Cardiac fibroblast (primary cell): ENCODE measurements around the gene DICER1.
A peak's percentile ranks its signal among the peaks of the same experiment; 100 is the strongest.

Source experiments
- DNase-seq, 2 donors: peaks; one replicate each; pipeline versions ENCODE4 v3.0.0 to v3.0.0-alpha.2; 2010; ENCODE audit warnings: low read depth in 2 of 2
- H3K4me3 ChIP-seq, 2 donors: replicated peaks in 1 of 2; 1 replicate in 1 of 2; 2 replicates in 1 of 2; pipeline ENCODE4 v1.5.1; 2011; ENCODE audit warnings: low read depth in 2 of 2, low read length in 2 of 2, mild to moderate bottlenecking in 2 of 2, moderate library complexity in 1 of 2
- CTCF ChIP-seq: IDR thresholded peaks from one replicate; pipeline ENCODE4 v1.5.1; 2011; ENCODE audit warnings: low read depth, mild to moderate bottlenecking, low read length, inconsistent platforms

Gene DICER1

DNA sequence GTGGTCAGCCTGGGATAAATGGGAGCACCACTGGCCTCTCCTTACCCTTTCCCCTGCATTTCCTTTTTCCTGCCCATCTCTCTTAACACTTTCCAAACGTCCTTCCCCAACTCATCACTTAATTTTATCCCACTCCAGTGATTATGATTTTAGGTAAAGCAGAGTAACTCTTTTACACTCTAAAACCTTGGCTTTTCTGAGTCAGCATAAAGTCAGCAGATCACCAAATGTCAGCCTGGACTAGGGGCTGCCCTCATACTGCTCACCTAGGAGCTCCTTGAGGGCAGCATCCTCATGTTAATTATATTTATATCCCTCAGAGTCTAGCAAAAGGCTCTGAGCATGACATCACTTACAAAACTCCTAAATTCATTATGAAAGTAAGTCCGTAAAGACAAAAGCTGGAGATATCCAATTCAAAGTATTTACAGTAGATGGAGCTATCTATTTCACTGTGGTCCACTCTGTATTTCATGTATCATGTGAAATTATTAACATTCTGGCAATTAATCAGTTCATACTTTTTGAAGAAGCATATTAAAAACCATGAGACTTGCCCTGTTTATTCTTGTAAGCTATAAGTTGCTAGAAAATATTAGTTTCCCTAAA is 17.0 kb upstream of the DICER1 start:
- H3K4me3 ChIP-seq = no peak overlapping the region
- TF ChIP-seq CTCF = peak; percentile 20
- DNase-seq = peak; percentile 49 to 60

GRCh38 chr14:95173518-95173917 is 16.2 kb upstream of the DICER1 start:
- TF ChIP-seq CTCF = no peak
- no peak for DNase-seq
- no peak overlapping the region for H3K4me3 ChIP-seq

GRCh38 chr14:95167177-95167576 is 9.8 kb upstream of the DICER1 start:
- H3K4me3 ChIP-seq = no peak overlapping the region
- TF ChIP-seq CTCF = no peak
- DNase-seq = no peak

DNA sequence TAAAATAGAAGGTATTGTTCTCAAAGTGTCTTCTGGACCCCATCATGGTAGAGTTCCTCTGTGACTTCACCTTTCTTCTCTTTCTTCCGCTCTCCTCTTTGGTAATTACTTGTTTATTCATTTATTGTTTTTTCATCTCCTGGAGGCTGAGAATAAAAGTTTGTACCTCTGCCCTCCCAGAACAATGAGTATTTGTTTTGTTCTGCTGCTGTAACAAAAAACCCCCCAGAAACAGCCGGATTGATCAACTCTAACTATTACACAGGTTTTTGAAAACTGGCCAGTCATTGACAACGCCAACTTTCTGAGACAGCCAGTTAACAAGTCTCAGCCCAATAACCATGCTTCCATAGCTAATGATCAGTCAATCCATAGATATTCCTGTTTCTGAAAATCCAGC is 8.2 kb upstream of the DICER1 start:
- TF ChIP-seq CTCF = no peak
- no peak overlapping the region for H3K4me3 ChIP-seq
- no peak for DNase-seq

DNA sequence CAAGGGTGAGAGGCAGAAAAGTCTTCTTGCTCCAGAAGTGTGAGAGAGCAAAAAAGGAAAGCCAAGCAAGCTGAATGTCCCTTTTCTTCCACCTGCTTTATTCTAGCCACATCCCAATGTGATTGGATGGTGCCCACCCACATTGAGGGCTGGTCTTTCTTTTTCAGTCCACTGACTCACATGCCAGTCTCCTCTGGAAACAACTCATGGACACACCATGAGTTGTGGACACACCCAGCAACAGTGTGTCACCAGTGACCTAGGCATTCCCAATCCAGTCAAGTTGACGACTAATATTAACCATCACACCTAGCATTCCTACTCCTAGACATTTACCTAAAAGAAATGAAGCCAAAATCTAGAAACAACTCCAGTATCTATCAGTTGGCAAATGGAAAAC is 7.2 kb upstream of the DICER1 start:
- no peak for TF ChIP-seq CTCF
- no peak overlapping the region for H3K4me3 ChIP-seq
- no peak for DNase-seq

DNA sequence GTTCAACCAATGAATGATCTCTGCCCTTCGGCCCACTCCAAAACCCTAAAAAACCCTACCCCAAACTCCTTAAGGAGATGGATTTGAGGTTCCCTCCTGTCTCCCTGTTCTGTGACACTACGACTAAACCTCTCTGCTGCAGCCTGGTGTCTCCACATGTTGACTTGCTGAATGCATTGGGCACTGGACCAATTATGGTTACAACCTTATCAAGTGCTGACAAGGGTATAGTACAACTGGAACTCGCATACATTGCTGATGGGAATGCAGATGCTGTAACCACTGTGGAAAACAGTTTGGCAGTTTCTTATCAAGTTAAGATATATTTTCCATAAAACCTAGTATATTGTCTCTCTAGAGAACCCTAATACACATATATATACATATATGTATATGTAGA is 6.3 kb upstream of the DICER1 start:
- TF ChIP-seq CTCF = no peak
- DNase-seq = peak in 1 of 2 donors; percentile 82
- H3K4me3 ChIP-seq = no peak overlapping the region

DNA sequence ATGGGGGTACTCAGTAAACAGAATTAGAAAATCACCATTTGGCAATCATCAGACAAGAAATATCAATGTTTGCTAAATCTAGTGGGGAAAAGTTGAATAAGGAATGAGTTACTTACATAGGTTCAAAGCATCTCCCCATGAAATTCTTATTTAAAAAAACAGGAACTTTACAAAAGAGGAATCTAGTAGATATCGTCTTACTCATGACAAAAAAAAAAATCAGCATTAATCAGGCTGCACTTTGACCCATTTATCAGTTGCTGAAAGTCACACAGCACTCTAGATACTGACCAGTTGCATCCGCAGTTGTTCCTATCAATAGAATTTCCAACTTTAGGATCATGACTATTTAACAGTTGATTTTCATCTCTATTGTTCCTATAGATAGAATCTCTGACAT is 5.8 kb upstream of the DICER1 start:
- DNase-seq = no peak
- H3K4me3 ChIP-seq = no peak overlapping the region
- no peak for TF ChIP-seq CTCF
